D721Med (cell line): ENCODE data around the gene SOX10.

Experiments used
- DNase-seq: peaks from one replicate; pipeline ENCODE4 v3.0.0; 2011; ENCODE audit warnings: low spot score; ENCODE audit not compliant: insufficient read length
- FAIRE-seq: peaks from 2 replicates; lab custom pipeline; 2011; peaks lifted over from hg19 to GRCh38; lab: Jason Lieb, UNC
- CTCF ChIP-seq: IDR thresholded peaks from 2 replicates; pipeline ENCODE4 v1.5.1; 2012; ENCODE audit warnings: mild to moderate bottlenecking, control low read depth; ENCODE audit not compliant: insufficient read depth; ENCODE audit errors: missing control alignments

SOX10 gene

GRCh38 chr22:38009000-38009806 lies 24.8 kb upstream of the SOX10 start:
- TF ChIP-seq CTCF: no peak
- DNase-seq: no peak
- no peak for FAIRE-seq

GRCh38 chr22:38007330-38007902 lies 23.1 kb upstream of the SOX10 start:
- no peak for FAIRE-seq
- DNase-seq: no peak

GRCh38 chr22:38006906-38007305 lies 22.6 kb upstream of the SOX10 start:
- TF ChIP-seq CTCF: no peak
- DNase-seq (no peak), FAIRE-seq (no peak)

More at GRCh38 chr22:38007330-38007902, 23.1 kb upstream of the SOX10 start:
- no peak for TF ChIP-seq CTCF

- no peak for TF ChIP-seq CTCF
- no peak for DNase-seq
- no peak for FAIRE-seq
Measured at GRCh38 chr22:38005943-38006342, 21.6 kb upstream of the SOX10 start.

GRCh38 chr22:37999640-38000272 lies 15.4 kb upstream of the SOX10 start:
- FAIRE-seq: no peak
- DNase-seq: no peak
- no peak for TF ChIP-seq CTCF

GRCh38 chr22:37999236-37999635 lies 14.9 kb upstream of the SOX10 start:
- no peak for DNase-seq
- no peak for FAIRE-seq
- no peak for TF ChIP-seq CTCF
